ENCODE results near the gene ZNF101. TPM values are rescaled to one million over a fixed set of nuclear protein-coding genes. Genes with fewer than 3 reads are reported as not detected.

The ZNF101 gene
- total RNA-seq, 3 donors from 2014 or later (not counting 1 experiment from before 2014, with no cell fraction given) = 35.7 to 58.7 (median 41.0) TPM

GRCh38 chr19:19633711-19634515 lies 34.7 kb upstream of the ZNF101 start:
- H3K4me1 Mint-ChIP-seq = peaks cover 11 to 27% of the 10 kb centered on the region in 2 donors
- H3K36me3 Mint-ChIP-seq = peaks cover 17% of the 10 kb centered on the region
- H3K27ac ChIP-seq (ENCODE audit: low read length) = no peak overlapping the region
- ATAC-seq (no peak), DNase-seq (no peak)
- no peak for TF ChIP-seq CTCF (IDR thresholded peaks at IDR 0.05)
- peaks cover 4% of the 10 kb centered on the region for H3K4me1 ChIP-seq (ENCODE audit: control insufficient read depth, insufficient read depth, low read length)
- H3K27me3 ChIP-seq (ENCODE audit: control insufficient read depth, insufficient read depth, low read length) = no peaks in the 10 kb centered on the region
- H3K36me3 ChIP-seq (ENCODE audit: control insufficient read depth, insufficient read depth, low read length) = peaks cover 49% of the 10 kb centered on the region
- no peaks in the 10 kb centered on the region for H3K9me3 Mint-ChIP-seq
- peak overlapping the region; percentile 27 to 58 for H3K27ac Mint-ChIP-seq
- H3K27me3 Mint-ChIP-seq (ENCODE audit: low read depth in 2 of 2) = no peaks in the 10 kb centered on the region
- H3K4me3 Mint-ChIP-seq = no peak overlapping the region
- H3K9me3 ChIP-seq (ENCODE audit: control insufficient read depth, insufficient read depth, low read length) = no peaks in the 10 kb centered on the region
- H3K4me3 ChIP-seq (ENCODE audit: low read length) = no peak overlapping the region
- WGBS (ENCODE audit: insufficient coverage) = 96% methylated on average over 22 of the region's 22 CpGs
- intact Hi-C loops (cut with micrococcal nuclease) = no loop called here

- Mint-ChIP-seq H3K4me1 (peaks cover 11 to 25% of the 10 kb centered on the region in 2 donors), H3K27me3 (ENCODE audit: low read depth in 2 of 2) (no peaks in the 10 kb centered on the region), H3K36me3 (peaks cover 17% of the 10 kb centered on the region), H3K9me3 (no peaks in the 10 kb centered on the region), H3K4me3 (no peak overlapping the region), H3K27ac (peak overlapping the region; percentile 27 to 58)
- no peak for DNase-seq
- intact Hi-C loops (cut with micrococcal nuclease) = no loop called here
- H3K4me3 ChIP-seq (ENCODE audit: low read length) = no peak overlapping the region
- peaks cover 55% of the 10 kb centered on the region for H3K36me3 ChIP-seq (ENCODE audit: control insufficient read depth, insufficient read depth, low read length)
- WGBS (ENCODE audit: insufficient coverage) = 92% methylated on average over 36 of the region's 36 CpGs
- no peak for ATAC-seq
- peaks cover 4% of the 10 kb centered on the region for H3K4me1 ChIP-seq (ENCODE audit: control insufficient read depth, insufficient read depth, low read length)
- no peaks in the 10 kb centered on the region for H3K27me3 ChIP-seq (ENCODE audit: control insufficient read depth, insufficient read depth, low read length)
- no peak overlapping the region for H3K27ac ChIP-seq (ENCODE audit: low read length)
- no peaks in the 10 kb centered on the region for H3K9me3 ChIP-seq (ENCODE audit: control insufficient read depth, insufficient read depth, low read length)
- no peak for TF ChIP-seq CTCF (IDR thresholded peaks at IDR 0.05)
Measured at GRCh38 chr19:19634516-19635312, 33.9 kb upstream of the ZNF101 start.

GRCh38 chr19:19635313-19635702 lies 33.3 kb upstream of the ZNF101 start:
- Histone ChIP-seq H3K4me1 (ENCODE audit: control insufficient read depth, insufficient read depth, low read length) (peaks cover 4% of the 10 kb centered on the region), H3K4me3 (ENCODE audit: low read length) (no peak overlapping the region), H3K27me3 (ENCODE audit: control insufficient read depth, insufficient read depth, low read length) (no peaks in the 10 kb centered on the region), H3K36me3 (ENCODE audit: control insufficient read depth, insufficient read depth, low read length) (peaks cover 61% of the 10 kb centered on the region), H3K27ac (ENCODE audit: low read length) (no peak overlapping the region), H3K9me3 (ENCODE audit: control insufficient read depth, insufficient read depth, low read length) (no peaks in the 10 kb centered on the region)
- intact Hi-C loops (cut with micrococcal nuclease) = no loop called here
- no peak for TF ChIP-seq CTCF (IDR thresholded peaks at IDR 0.05)
- 98% methylated on average over 14 of the region's 14 CpGs for WGBS (ENCODE audit: insufficient coverage)
- no peak for DNase-seq
- peak overlapping the region in 1 of 2 donors; percentile 58 for H3K27ac Mint-ChIP-seq
- H3K4me1 Mint-ChIP-seq = peaks cover 11 to 25% of the 10 kb centered on the region in 2 donors
- H3K27me3 Mint-ChIP-seq (ENCODE audit: low read depth in 2 of 2) = no peaks in the 10 kb centered on the region
- H3K9me3 Mint-ChIP-seq = no peaks in the 10 kb centered on the region
- H3K36me3 Mint-ChIP-seq = peaks cover 17% of the 10 kb centered on the region
- no peak for ATAC-seq
- no peak overlapping the region for H3K4me3 Mint-ChIP-seq
